Bronchial epithelial cell (primary cell): ENCODE measurements around the gene SGCD. TPM values are rescaled to one million over a fixed set of nuclear protein-coding genes. Genes with fewer than 3 reads are reported as not detected.
A peak's percentile ranks its signal among the peaks of the same experiment; 100 is the strongest.

Experiments used
- DNase-seq: peaks from one replicate; pipeline ENCODE4 v3.0.0-alpha.2; 2010; ENCODE audit warnings: low read depth
- FAIRE-seq: peaks from 2 replicates; lab custom pipeline; 2011; peaks lifted over from hg19 to GRCh38; lab: Jason Lieb, UNC
- H3K27me3 ChIP-seq: 2 replicates; pipeline ENCODE4 v1.5.1; 2011; ENCODE audit warnings: low read length; ENCODE audit not compliant: control insufficient read depth, insufficient read depth
- H3K36me3 ChIP-seq: 2 replicates; pipeline ENCODE4 v1.5.1; 2011; ENCODE audit warnings: low read length; ENCODE audit not compliant: control insufficient read depth, insufficient read depth
- H3K4me3 ChIP-seq: 2 replicates; pipeline ENCODE4 v1.5.1; 2011; ENCODE audit warnings: mild to moderate bottlenecking, low read depth, low read length, control low read depth
- CTCF ChIP-seq: IDR thresholded peaks from 2 replicates; pipeline ENCODE4 v1.5.1; 2011; ENCODE audit warnings: mild to moderate bottlenecking, moderate library complexity, low read length, control low read depth, inconsistent platforms; ENCODE audit not compliant: insufficient read depth, severe bottlenecking
- total RNA-seq: library from RNA; depleted of rRNA; stranded (reverse); fragments of >200 nt; gene quantifications from 2 replicates; pipeline ENCODE4 v1.2.1, GENCODE V29; 2014

Gene SGCD
- total RNA-seq, 1 donor from 2014 or later: under 0.01 TPM

GRCh38 chr5:156477196-156477595 is 150.2 kb downstream of the SGCD start:
- DNase-seq: no peak
- no peak for FAIRE-seq
- H3K4me3 ChIP-seq: no peak overlapping the region
- H3K27me3 ChIP-seq: no peaks in the 10 kb centered on the region
- H3K36me3 ChIP-seq: no peaks in the 10 kb centered on the region
- no peak for TF ChIP-seq CTCF

GRCh38 chr5:156479849-156480248 is 152.9 kb downstream of the SGCD start:
- Histone ChIP-seq H3K36me3 (no peaks in the 10 kb centered on the region), H3K27me3 (no peaks in the 10 kb centered on the region), H3K4me3 (no peak overlapping the region)
- DNase-seq: no peak
- FAIRE-seq: peak; percentile 96
- no peak for TF ChIP-seq CTCF

- TF ChIP-seq CTCF: no peak
- DNase-seq (no peak), FAIRE-seq (peak; percentile 23)
Measured at GRCh38 chr5:156481741-156482140, 154.8 kb downstream of the SGCD start.

GRCh38 chr5:156482818-156483217 is 155.9 kb downstream of the SGCD start:
- TF ChIP-seq CTCF: no peak
- H3K27me3 ChIP-seq: no peaks in the 10 kb centered on the region
- no peaks in the 10 kb centered on the region for H3K36me3 ChIP-seq
- DNase-seq (no peak), FAIRE-seq (no peak)
- H3K4me3 ChIP-seq: no peak overlapping the region

More at GRCh38 chr5:156481741-156482140, 154.8 kb downstream of the SGCD start:
- no peaks in the 10 kb centered on the region for H3K36me3 ChIP-seq
- no peaks in the 10 kb centered on the region for H3K27me3 ChIP-seq
- no peak overlapping the region for H3K4me3 ChIP-seq

- Histone ChIP-seq H3K27me3 (no peaks in the 10 kb centered on the region), H3K4me3 (no peak overlapping the region), H3K36me3 (no peaks in the 10 kb centered on the region)
- DNase-seq (no peak), FAIRE-seq (no peak)
- no peak for TF ChIP-seq CTCF
Measured at GRCh38 chr5:156486394-156487238, 159.7 kb downstream of the SGCD start.
